ENCODE results near the gene NDC1. TPM values are rescaled to one million over a fixed set of nuclear protein-coding genes. Genes with fewer than 3 reads are reported as not detected.

Gene NDC1
- polyA plus RNA-seq, 1 donor (not counting 4 experiments of a cell fraction or from before 2014, with no cell fraction given): 36.1 TPM

- Histone ChIP-seq H3K79me2 (ENCODE audit: control insufficient read depth, insufficient read depth, low read length) (no peaks in the 10 kb centered on the region), H3K4me1 (ENCODE audit: control insufficient read depth, extremely low read depth, insufficient read depth, low read length) (no peaks in the 10 kb centered on the region), H4K20me1 (ENCODE audit: control insufficient read depth, extremely low read depth, insufficient read depth, low read length) (no peaks in the 10 kb centered on the region), H3K4me3 (ENCODE audit: control insufficient read depth in 2 of 3, extremely low read depth in 1 of 3, insufficient read depth in 2 of 3, low read depth in 1 of 3, low read length in 3 of 3) (no peak overlapping the region), H3K9ac (ENCODE audit: control insufficient read depth, extremely low read depth, insufficient read depth, low read length) (no peak overlapping the region), H3K36me3 (ENCODE audit: control insufficient read depth in 2 of 2, extremely low read depth in 1 of 2, insufficient read depth in 2 of 2, low read length in 2 of 2) (no peaks in the 10 kb centered on the region), H2AFZ (ENCODE audit: control insufficient read depth, low read length) (no peak overlapping the region), H3K9me1 (ENCODE audit: control insufficient read depth, extremely low read depth, insufficient read depth, low read length) (no peaks in the 10 kb centered on the region), H3K27ac (ENCODE audit: control insufficient read depth, insufficient read depth, low read length) (no peak overlapping the region), H3K4me2 (ENCODE audit: control insufficient read depth, extremely low read depth, insufficient read depth, low read depth, low read length) (no peak overlapping the region), H3K9me3 (ENCODE audit: control insufficient read depth, low read depth, low read length) (no peaks in the 10 kb centered on the region), H3K27me3 (ENCODE audit: control insufficient read depth, extremely low read depth, insufficient read depth, low read length) (peaks cover 15% of the 10 kb centered on the region)
- dilution Hi-C loops (cut with MboI; ENCODE audit: extremely low pct_ligation_motif_present, low sequenced_read_pairs): no loop called here
- TF ChIP-seq CTCF (optimal IDR thresholded peaks at IDR 0.05 in 1 of 3, IDR thresholded peaks at IDR 0.05 in 1 of 3, conservative IDR thresholded peaks at IDR 0.05 in 1 of 3; ENCODE audit: extremely low read depth in 1 of 3, insufficient read depth in 2 of 3, low read length in 3 of 3) (no peak), EZH2 (IDR thresholded peaks at IDR 0.05; ENCODE audit: low read length) (no peak)
- DNase-seq (ENCODE audit: low read depth, low spot score) (no peak), FAIRE-seq (no peak)
Measured at GRCh38 chr1:53722025-53722424, 116.1 kb downstream of the NDC1 start.

- no peak for DNase-seq (ENCODE audit: low read depth, low spot score)
- Histone ChIP-seq H3K79me2 (ENCODE audit: control insufficient read depth, insufficient read depth, low read length) (no peaks in the 10 kb centered on the region), H3K4me1 (ENCODE audit: control insufficient read depth, extremely low read depth, insufficient read depth, low read length) (no peaks in the 10 kb centered on the region), H4K20me1 (ENCODE audit: control insufficient read depth, extremely low read depth, insufficient read depth, low read length) (no peaks in the 10 kb centered on the region), H3K36me3 (ENCODE audit: control insufficient read depth in 2 of 2, extremely low read depth in 1 of 2, insufficient read depth in 2 of 2, low read length in 2 of 2) (no peaks in the 10 kb centered on the region), H3K4me2 (ENCODE audit: control insufficient read depth, extremely low read depth, insufficient read depth, low read depth, low read length) (no peak overlapping the region), H3K9ac (ENCODE audit: control insufficient read depth, extremely low read depth, insufficient read depth, low read length) (no peak overlapping the region), H3K4me3 (ENCODE audit: control insufficient read depth in 2 of 3, extremely low read depth in 1 of 3, insufficient read depth in 2 of 3, low read depth in 1 of 3, low read length in 3 of 3) (no peak overlapping the region), H2AFZ (ENCODE audit: control insufficient read depth, low read length) (no peak overlapping the region), H3K9me1 (ENCODE audit: control insufficient read depth, extremely low read depth, insufficient read depth, low read length) (no peaks in the 10 kb centered on the region), H3K27me3 (ENCODE audit: control insufficient read depth, extremely low read depth, insufficient read depth, low read length) (peaks cover 15% of the 10 kb centered on the region), H3K9me3 (ENCODE audit: control insufficient read depth, low read depth, low read length) (no peaks in the 10 kb centered on the region), H3K27ac (ENCODE audit: control insufficient read depth, insufficient read depth, low read length) (no peak overlapping the region)
- dilution Hi-C loops (cut with MboI; ENCODE audit: extremely low pct_ligation_motif_present, low sequenced_read_pairs): no loop called here
- TF ChIP-seq EZH2 (IDR thresholded peaks at IDR 0.05; ENCODE audit: low read length) (no peak), CTCF (optimal IDR thresholded peaks at IDR 0.05 in 1 of 3, IDR thresholded peaks at IDR 0.05 in 1 of 3, conservative IDR thresholded peaks at IDR 0.05 in 1 of 3; ENCODE audit: extremely low read depth in 1 of 3, insufficient read depth in 2 of 3, low read length in 3 of 3) (no peak)
- FAIRE-seq: no peak
Measured at GRCh38 chr1:53721088-53721487, 117.0 kb downstream of the NDC1 start.
